Measurements from ENCODE around the gene HMOX2.

The HMOX2 gene

DNA sequence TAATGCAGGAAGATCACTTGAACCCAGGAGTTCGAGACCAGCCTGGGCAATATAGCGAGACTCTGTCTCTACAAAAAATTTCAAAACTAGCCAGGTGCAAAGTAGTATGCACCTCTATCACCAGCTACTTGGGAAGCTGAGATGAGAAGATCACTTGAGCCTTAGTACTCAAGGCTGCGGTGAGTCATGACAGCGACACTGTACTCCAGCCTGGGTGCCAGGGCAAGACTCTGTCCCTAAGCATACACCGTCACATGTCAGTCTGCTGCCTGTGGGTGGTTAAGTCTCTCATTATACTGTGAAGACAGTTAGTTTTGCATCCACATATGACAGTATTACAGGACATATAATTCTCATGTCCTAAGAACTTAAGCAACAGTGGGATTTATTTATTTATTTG, 23.5 kb upstream of the HMOX2 start:
- Histone ChIP-seq H3K9me3 (ENCODE audit: severe bottlenecking) (no peaks in the 10 kb centered on the region), H3K36me3 (ENCODE audit: low read depth) (peaks cover 84% of the 10 kb centered on the region), H3K4me3 (ENCODE audit: severe bottlenecking) (no peak overlapping the region), H3K27ac (ENCODE audit: poor library complexity, severe bottlenecking) (no peak overlapping the region), H3K27me3 (ENCODE audit: insufficient read depth, poor library complexity, severe bottlenecking) (no peaks in the 10 kb centered on the region), H3K4me1 (ENCODE audit: insufficient read depth, poor library complexity, severe bottlenecking) (no peaks in the 10 kb centered on the region)
- ATAC-seq (ENCODE audit: low read depth) (no peak), DNase-seq (ENCODE audit: low spot score) (no peak)
- no peak for TF ChIP-seq CTCF (IDR thresholded peaks at IDR 0.05; ENCODE audit: poor library complexity, severe bottlenecking)

DNA sequence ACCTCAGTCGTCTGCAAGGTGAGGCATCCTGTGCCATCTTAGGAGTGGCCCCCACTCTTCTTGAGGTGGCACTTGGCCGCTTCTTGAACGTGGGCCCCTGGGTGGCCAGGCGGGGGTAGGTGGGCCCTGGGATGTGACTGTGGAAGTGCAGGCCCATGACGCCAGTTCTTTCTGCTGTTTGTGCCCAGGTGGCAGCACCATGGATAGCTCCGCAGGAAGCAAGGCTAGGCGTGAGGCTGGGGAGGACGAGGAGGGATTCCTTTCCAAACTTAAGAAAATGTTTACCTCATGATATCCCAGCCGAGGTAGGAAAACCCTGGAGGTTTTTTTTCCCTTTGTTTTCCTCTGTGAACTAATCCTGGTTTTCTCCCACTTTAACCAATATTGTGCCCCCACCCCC, 21.6 kb upstream of the HMOX2 start:
- peaks cover 70% of the 10 kb centered on the region for H3K36me3 ChIP-seq (ENCODE audit: low read depth)
- no peak for DNase-seq (ENCODE audit: low spot score)

DNA sequence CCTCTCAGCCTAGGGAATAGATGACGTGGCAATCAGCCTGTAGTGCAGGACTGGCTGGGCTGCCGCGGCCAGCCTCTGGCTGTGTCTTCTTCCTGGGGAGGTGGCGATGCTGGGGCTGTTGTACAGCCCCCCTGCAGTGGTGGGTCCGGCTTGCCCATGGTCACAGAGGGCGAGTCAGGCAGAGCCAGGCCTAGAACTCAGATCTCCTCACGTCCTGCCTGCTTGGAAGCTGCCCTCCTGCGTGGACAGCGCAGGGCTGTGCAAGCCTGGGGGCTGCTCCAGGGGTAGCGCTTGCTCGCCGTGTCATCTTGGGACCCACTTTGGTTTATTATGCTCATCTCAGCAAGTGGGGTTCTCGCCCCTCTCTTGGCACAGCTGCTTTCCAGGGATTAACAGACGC, 21.1 kb upstream of the HMOX2 start:
- no peaks in the 10 kb centered on the region for H3K9me3 ChIP-seq (ENCODE audit: severe bottlenecking)
- ATAC-seq (ENCODE audit: low read depth) (no peak), DNase-seq (ENCODE audit: low spot score) (no peak)
- no peak overlapping the region for H3K27ac ChIP-seq (ENCODE audit: poor library complexity, severe bottlenecking)
- peaks cover 66% of the 10 kb centered on the region for H3K36me3 ChIP-seq (ENCODE audit: low read depth)
- no peaks in the 10 kb centered on the region for H3K4me1 ChIP-seq (ENCODE audit: insufficient read depth, poor library complexity, severe bottlenecking)
- TF ChIP-seq CTCF (IDR thresholded peaks at IDR 0.05; ENCODE audit: poor library complexity, severe bottlenecking) = no peak
- no peak overlapping the region for H3K4me3 ChIP-seq (ENCODE audit: severe bottlenecking)
- no peaks in the 10 kb centered on the region for H3K27me3 ChIP-seq (ENCODE audit: insufficient read depth, poor library complexity, severe bottlenecking)

More for the DNA sequence above, 21.6 kb upstream of the HMOX2 start:
- Histone ChIP-seq H3K9me3 (ENCODE audit: severe bottlenecking) (no peaks in the 10 kb centered on the region), H3K4me3 (ENCODE audit: severe bottlenecking) (no peak overlapping the region), H3K27ac (ENCODE audit: poor library complexity, severe bottlenecking) (no peak overlapping the region), H3K4me1 (ENCODE audit: insufficient read depth, poor library complexity, severe bottlenecking) (no peaks in the 10 kb centered on the region), H3K27me3 (ENCODE audit: insufficient read depth, poor library complexity, severe bottlenecking) (no peaks in the 10 kb centered on the region)
- no peak for ATAC-seq (ENCODE audit: low read depth)
- TF ChIP-seq CTCF (IDR thresholded peaks at IDR 0.05; ENCODE audit: poor library complexity, severe bottlenecking) = no peak

DNA sequence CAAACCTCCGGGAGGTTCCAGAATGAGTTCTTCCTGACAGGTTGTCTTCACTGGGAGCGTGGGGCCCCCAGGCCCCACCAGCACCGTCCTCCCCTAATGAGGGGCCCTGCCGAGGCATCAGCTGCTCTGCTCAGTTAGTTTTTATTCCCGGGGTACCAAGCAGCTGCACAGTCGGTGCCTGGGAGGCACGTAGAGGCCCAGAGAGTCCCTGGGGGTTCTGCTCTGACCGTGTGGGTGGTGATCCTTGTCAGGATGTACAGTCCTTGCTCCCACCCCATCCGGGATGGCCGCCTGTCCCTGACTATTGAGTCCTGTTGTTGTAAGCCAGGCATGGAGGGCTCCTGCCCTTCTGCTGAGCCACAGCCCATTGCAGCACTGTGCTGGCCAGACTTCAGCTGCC, 20.2 kb upstream of the HMOX2 start:
- H3K27ac ChIP-seq (ENCODE audit: poor library complexity, severe bottlenecking) = no peak overlapping the region

GRCh38 chr16:4460936-4461249, 15.3 kb upstream of the HMOX2 start:
- ATAC-seq (ENCODE audit: low read depth) (no peak), DNase-seq (ENCODE audit: low spot score) (no peak)
- Histone ChIP-seq H3K36me3 (ENCODE audit: low read depth) (peaks cover 42% of the 10 kb centered on the region), H3K9me3 (ENCODE audit: severe bottlenecking) (no peaks in the 10 kb centered on the region), H3K4me3 (ENCODE audit: severe bottlenecking) (no peak overlapping the region), H3K27me3 (ENCODE audit: insufficient read depth, poor library complexity, severe bottlenecking) (no peaks in the 10 kb centered on the region), H3K4me1 (ENCODE audit: insufficient read depth, poor library complexity, severe bottlenecking) (peaks cover 20% of the 10 kb centered on the region), H3K27ac (ENCODE audit: poor library complexity, severe bottlenecking) (no peak overlapping the region)
- no peak for TF ChIP-seq CTCF (IDR thresholded peaks at IDR 0.05; ENCODE audit: poor library complexity, severe bottlenecking)

More for the DNA sequence above, 20.2 kb upstream of the HMOX2 start:
- DNase-seq (ENCODE audit: low spot score) = no peak
- H3K4me1 ChIP-seq (ENCODE audit: insufficient read depth, poor library complexity, severe bottlenecking) = no peaks in the 10 kb centered on the region
- TF ChIP-seq CTCF (IDR thresholded peaks at IDR 0.05; ENCODE audit: poor library complexity, severe bottlenecking) = no peak
- H3K4me3 ChIP-seq (ENCODE audit: severe bottlenecking) = no peak overlapping the region
- no peaks in the 10 kb centered on the region for H3K27me3 ChIP-seq (ENCODE audit: insufficient read depth, poor library complexity, severe bottlenecking)
- H3K36me3 ChIP-seq (ENCODE audit: low read depth) = peaks cover 57% of the 10 kb centered on the region
- H3K9me3 ChIP-seq (ENCODE audit: severe bottlenecking) = no peaks in the 10 kb centered on the region
- 0 out of 3 replicates have a peak, but pooled peaks have one; percentile 7 for ATAC-seq (ENCODE audit: low read depth)
